ENCODE data around the gene NTN5.

Gene NTN5

DNA sequence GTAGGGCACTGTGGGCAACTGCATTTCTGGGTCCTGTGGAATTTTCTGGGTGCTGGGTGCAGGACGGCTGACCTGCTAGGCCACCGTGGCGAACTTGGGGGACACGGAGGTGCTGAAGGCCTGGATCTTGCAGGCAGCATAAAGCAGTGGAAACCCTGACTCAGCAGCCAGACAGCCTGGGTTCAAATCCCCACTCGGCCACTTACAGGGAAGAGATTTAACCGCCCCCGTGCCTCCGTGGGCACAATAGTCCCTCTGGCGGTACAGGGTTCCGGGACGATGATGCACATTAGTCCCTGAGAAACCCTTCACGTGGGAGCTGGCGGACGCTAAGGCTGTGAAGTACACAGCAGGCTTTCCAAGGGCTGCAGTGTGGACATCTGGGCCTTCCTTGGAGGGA is 60.9 kb downstream of the NTN5 start:
- no peak for DNase-seq

Measured in Kasumi-1 (cell line).